ENCODE measurements around the gene DDX41.
A peak's percentile ranks its signal among the peaks of the same experiment; 100 is the strongest.

DDX41 gene

DNA sequence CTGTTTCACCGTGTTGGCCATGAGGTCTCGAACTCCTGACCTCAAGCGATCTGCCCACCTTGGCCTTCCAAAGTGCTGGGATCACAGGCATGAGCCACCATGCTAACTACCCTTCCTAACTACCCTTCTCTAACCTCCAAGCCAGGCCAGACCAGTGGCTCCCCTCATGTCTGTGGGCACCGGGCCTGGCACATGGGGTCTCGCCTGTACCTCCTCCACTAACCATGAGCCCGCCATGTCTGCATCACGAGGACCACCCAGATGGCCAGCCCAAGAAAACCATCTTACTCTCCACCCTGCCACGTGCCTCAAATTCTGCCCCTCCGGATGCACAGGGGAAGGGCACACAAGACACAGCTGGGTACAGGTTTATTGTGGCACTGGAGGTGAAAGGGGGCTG lies 33.7 kb downstream of the DDX41 start:
- DNase-seq: no peak

DNA sequence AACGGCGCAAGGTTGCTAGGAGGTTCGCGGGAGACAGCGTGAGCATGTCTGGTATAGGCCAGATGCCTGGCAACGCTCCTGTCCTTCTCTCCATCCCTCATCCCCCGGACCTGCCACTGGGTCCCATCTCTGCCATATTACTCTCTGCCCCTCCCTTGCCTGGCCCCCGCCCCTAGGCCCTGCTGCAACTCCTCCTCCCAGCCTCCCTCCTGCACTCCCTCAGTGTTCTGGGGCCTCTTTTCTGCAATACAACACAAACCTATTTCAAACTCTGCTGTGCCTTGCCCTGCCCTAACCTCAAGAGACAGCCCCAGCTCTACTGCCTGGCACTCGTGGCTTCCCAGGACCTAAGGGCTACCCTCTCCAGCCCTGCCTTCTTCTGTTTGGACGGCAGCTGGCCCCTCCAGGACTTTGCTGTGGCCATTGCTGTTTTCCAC lies 34.4 kb downstream of the DDX41 start:
- DNase-seq: no peak

DNA sequence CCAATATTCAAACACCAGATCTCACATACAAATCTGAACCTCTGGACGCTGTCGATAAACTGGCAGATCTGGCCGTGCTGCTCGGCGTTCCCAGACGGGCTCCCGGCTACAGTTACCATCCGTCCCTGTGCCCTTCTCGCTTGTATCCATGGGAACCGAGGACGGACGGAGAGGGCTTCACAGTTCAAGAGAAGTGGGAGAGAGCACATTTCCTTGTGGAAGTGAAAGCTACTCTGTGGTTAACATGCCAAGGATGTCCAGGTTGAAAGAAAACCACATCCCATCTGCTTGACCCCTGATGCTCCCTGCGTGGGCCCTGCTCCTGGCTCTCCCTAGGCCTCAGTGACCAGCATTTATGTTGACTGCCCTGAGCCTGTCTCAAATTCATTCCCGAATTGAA lies 37.0 kb downstream of the DDX41 start:
- DNase-seq: no peak

DNA sequence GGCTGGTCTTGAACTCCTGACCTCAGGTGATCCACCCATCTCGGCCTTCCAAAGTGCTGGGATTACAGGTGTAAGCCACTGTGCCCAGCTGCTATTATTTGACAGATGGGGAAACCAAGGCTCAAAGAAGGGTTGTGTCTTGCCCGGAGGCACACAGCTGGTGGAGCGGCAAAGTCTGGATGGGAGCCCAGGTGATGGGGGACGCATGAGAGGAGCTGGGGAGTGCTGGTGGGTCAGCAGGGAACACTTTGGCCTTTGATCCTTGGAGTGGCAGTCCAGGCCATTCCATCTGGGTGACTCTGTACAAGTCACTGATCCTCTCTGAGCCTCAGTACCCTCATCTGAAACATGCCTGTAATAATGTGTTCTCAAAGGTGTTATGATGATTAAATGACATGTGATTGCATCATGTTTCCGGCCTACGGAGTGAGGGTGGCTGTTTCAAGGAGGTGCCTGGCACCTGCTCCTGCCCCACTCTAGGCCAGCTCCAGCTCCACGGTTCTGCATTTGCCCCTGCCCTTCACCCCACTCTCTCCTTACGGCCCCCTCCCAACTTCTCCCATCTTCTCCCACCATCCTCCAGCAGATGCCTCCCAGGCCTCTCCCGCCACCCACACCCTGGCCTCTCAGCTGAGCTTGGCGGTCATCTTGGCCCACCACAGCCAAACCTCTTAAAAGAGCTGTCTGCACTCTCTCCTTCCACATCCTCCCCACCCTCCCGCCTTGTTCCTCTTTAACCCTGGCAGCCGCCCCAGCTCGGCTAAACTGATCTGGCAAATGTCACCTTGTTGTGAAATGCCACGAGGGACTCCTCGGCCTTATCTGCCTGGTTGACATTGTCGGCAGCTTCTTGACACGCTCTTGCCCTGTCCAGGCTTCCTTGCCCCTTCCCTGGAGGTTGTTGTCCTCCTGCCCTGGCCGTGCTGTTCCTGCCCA lies 37.8 kb downstream of the DDX41 start:
- no peak for DNase-seq

- DNase-seq: no peak
Observed at GRCh38 chr5:177477701-177478477, 38.9 kb downstream of the DDX41 start.

- DNase-seq: no peak
Observed at GRCh38 chr5:177476531-177477233, 40.1 kb downstream of the DDX41 start.

DNA sequence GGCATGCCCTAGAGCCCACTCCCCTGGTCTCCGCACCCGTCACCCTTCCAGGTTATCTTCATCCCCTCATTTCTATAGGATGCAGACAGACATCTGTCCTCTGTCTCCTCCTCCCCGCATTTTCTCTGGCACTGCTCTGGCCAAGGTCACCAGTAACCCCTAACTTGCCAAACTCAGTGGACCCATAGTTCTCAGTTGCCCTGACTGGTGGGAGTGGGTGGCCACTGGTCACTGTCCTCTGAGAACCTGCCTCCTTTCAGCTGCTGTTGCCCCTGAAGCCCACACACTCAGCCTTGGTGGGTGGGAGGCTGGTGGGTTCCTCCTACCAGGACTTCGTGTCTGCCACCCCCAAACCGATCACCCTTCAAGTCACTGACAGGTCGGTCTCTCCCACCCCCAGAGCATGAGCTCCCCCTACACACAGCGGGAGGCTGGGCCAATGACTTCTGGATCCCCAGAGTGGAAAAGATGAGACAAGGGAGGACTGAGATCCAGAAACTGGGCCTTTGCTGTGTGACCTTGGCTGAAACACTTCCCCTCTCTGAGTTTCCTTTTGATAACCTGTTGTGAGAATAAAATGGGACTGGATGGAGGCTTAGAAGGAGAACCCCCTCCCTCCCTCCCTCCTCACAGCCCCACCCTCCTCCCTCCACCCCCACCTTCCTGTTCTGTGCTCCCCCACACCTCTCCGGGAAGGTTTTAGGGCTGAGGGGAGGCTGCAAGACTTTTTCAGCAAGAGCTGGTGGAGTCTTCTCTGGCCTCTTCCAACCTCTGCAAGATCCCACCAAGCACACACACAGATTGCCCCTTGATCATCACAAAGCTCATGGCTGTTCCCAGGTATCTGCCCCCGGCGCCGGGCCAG lies 41.0 kb downstream of the DDX41 start:
- DNase-seq: no peak

GRCh38 chr5:177474846-177475562 lies 41.8 kb downstream of the DDX41 start:
- no peak for DNase-seq

DNA sequence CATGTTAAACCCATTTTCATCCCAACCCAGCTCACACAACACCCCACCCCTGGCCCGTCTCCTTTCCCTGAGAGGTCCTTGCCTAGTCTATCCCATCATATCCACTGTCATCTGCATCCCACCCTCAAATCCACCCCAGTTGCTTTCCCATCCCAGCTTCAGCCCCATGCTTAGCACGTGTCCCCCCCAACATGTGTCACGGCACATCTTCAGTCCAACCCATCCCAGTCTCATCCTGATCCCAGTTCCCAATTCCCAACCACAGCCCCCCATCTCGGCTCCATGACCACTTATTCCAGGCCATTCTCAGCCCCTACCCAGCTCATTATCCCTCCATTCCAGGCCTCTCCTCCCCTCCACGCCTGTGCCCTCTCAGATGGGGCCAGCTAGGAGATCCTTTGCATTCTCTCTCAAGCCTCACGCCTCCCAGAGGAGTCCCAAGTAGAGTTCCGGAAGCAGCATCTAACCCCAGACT lies 42.7 kb downstream of the DDX41 start:
- DNase-seq: no peak

DNA sequence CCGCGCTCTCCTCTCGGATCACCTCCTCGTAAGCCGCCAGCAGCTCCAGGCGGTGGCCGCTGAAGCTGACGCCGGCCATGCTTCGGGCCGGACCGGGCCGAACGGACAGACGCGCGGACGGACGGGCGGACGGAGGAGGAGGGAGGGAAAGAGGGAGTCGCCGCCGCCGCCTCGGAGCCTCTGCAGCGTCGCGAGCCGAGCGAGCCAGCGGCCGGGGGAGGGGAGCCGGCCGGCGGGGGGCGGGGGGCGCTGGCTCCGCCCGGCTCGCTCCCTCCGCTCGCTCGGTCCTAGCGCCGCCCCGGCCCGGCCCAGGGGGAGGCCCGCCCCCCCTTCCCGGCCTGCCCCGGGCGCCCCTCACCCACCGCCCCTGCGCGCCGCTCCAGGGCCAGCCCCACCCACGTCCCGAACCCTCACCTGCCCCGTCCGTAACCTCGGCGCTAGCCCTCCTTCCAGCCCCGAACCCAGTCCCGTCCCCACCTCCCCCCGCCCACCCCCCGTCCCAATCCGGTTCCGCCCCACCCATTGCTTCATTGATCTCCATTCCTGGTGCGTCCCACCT lies 43.2 kb downstream of the DDX41 start, which contains the start of gene DBN1:
Gene DBN1 (minus strand): TSS at position 192 of the 559 bp plus-strand sequence. CDS start 113 bp downstream, at position 79.
- no peak for DNase-seq

DNA sequence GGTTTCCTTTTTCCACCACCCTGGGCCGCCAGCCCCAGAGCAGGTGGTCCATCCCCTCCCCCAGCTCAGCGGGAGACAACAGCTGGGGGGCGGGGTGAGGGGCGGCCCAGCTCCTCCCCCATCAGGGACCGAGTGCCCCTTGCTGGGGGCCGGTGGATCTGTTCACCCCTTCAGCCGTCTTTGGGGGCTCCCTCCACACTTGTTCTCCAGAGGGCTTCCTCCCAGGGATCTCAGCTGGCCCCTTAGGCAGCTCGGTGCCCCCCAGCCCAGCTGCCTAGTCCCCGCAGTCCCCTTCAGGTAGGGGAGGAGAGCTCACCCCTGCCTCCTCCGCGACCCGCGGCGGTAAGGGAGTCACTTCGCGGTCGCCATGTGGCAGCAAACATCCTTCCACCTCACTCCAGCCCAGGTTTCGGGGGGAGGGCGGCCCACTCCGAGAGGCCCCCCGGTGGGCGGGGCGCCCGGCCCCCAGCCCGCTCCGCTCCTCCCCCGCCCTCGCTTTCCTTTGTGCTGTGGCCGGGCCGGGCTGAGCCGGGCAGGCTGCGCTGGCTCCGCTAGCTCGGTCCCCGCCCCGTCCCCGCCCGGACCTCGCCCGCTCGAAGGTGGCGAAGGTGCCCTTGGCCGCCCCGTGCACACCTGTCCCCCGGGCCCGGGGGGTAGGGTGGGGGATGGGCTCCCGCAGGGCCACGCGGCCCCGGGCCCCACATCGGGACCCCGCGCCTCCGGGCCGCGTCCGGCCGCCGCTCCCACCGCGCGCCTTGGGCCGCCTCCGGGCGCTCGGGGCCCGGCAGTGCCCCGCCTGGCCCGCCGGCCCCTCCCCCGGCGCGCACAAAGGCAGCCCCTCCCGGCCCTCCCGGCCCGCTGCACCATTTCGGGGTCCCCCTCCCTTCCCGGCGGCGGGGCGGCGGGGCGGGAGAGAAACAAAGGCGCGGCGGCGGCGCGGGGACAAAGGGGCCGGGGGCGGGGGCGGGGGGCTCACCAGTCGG lies 44.0 kb downstream of the DDX41 start:
- DNase-seq: peak; percentile 67

DNA sequence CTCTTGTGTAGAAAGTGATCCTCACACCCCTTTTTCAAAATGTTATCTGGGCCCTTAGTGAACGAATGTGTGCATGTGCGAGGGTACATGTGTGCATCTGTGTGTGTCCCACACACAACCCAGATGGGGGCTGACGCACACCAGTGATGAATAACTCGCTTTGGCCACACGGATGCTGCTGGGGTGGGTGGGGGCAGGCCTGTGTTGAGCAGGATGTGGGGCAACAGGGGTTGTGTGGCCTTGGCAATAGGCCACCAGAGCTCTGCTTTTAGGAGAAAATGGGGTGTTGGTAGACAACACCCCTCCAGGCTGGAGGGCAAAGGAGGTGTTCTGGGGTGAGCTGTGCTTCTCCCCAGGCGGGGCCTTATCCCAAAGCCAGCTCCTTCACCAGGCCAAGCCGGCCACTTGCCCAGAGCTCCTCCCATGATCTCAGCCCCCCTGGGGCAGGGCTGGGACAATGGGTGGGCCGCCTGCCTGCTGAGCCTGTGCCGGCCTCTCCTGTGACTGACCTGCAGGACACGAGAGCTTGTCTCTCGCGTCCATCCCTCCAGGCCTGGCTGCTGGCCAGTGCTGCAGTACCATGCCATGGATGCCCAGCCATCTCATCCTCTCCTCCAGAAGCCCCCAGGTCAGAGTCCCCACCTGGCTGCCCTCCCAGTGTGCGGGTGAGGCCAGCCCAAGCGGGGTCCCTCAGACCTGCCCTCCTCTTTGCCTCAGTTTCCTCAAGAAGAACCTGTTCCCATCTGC lies 45.0 kb downstream of the DDX41 start:
- DNase-seq: no peak

- no peak for DNase-seq
Observed at GRCh38 chr5:177470759-177471536, 45.8 kb downstream of the DDX41 start.

GRCh38 chr5:177469750-177470525 lies 46.8 kb downstream of the DDX41 start:
- DNase-seq: no peak

- DNase-seq: no peak
Observed at GRCh38 chr5:177468685-177469628, 47.8 kb downstream of the DDX41 start.

- no peak for DNase-seq
Observed at GRCh38 chr5:177468329-177468684, 48.5 kb downstream of the DDX41 start.

All from CD4-positive, alpha-beta T cell treated with Interleukin-10 for 1 hour (primary cell).